ENCODE measurements around the gene INTS15. TPM values are rescaled to one million over a fixed set of nuclear protein-coding genes. Genes with fewer than 3 reads are reported as not detected.

The INTS15 gene
- total and polyA plus RNA-seq, 2 donors (not counting 3 experiments of a cell fraction or from before 2014, with no cell fraction given) = 35.7 to 51.6 TPM

GRCh38 chr7:6553448-6554044, 36.3 kb upstream of the INTS15 start:
- H3K27ac ChIP-seq (ENCODE audit: insufficient read depth, low read depth, low read length) = no peak overlapping the region
- no peaks in the 10 kb centered on the region for H3K9me3 ChIP-seq (replicated peaks; ENCODE audit: control insufficient read depth, insufficient read depth, low read length)
- no peaks in the 10 kb centered on the region for H3K27me3 ChIP-seq (ENCODE audit: control insufficient read depth in 2 of 2, insufficient read depth in 2 of 2, low read length in 2 of 2)
- no peak overlapping the region for H3K4me3 ChIP-seq (replicated peaks in 1 of 3; ENCODE audit: insufficient read depth in 1 of 3, low read depth in 1 of 3, low read length in 3 of 3)
- H2AFZ ChIP-seq (ENCODE audit: low read depth, low read length) = no peak overlapping the region
- intact Hi-C loops (cut with micrococcal nuclease) (no loop called here), dilution Hi-C loops (cut with MboI; ENCODE audit: extremely low pct_ligation_motif_present, low sequenced_read_pairs) (no loop called here)
- FAIRE-seq (no peak), DNase-seq (ENCODE audit: low read depth, low spot score) (no peak)
- H3K9me1 ChIP-seq (replicated peaks; ENCODE audit: control insufficient read depth, extremely low read depth, insufficient read depth, low read length) = no peaks in the 10 kb centered on the region
- no peak overlapping the region for H3K9ac ChIP-seq (replicated peaks; ENCODE audit: extremely low read depth, insufficient read depth, low read length)
- ChIA-PET CTCF (no interaction called here), POLR2A (no interaction called here)
- no peaks in the 10 kb centered on the region for H4K20me1 ChIP-seq (replicated peaks; ENCODE audit: control insufficient read depth, extremely low read depth, insufficient read depth, low read length)
- no peak overlapping the region for H3K4me2 ChIP-seq (ENCODE audit: insufficient read depth, low read length)
- no TSS peak for BruUV-seq (replicated peaks)
- H3K36me3 ChIP-seq (ENCODE audit: control insufficient read depth in 2 of 2, extremely low read depth in 1 of 2, insufficient read depth in 2 of 2, low read length in 2 of 2) = no peaks in the 10 kb centered on the region
- H3K4me1 ChIP-seq (ENCODE audit: control insufficient read depth, extremely low read depth, insufficient read depth, low read length) = no peaks in the 10 kb centered on the region
- H3K79me2 ChIP-seq (ENCODE audit: control insufficient read depth, insufficient read depth, low read length) = no peaks in the 10 kb centered on the region
- TF ChIP-seq POLR2AphosphoS5 (IDR thresholded peaks at IDR 0.05; ENCODE audit: insufficient read depth, low read depth, low read length) (no peak), CTCF (IDR thresholded peaks at IDR 0.05; ENCODE audit: extremely low read depth in 1 of 2, insufficient read depth in 1 of 2, low read depth in 1 of 2, low read length in 2 of 2) (peak in 1 of 2 donors; percentile 13), EZH2 (IDR thresholded peaks at IDR 0.05; ENCODE audit: borderline replicate concordance, low read depth, low read length, severe bottlenecking) (no peak), GATA2 (IDR thresholded peaks at IDR 0.05; ENCODE audit: insufficient read depth, insufficient read length, low read depth, low read length) (no peak), MYC (IDR thresholded peaks at IDR 0.05; ENCODE audit: low read depth, low read length) (no peak), JUN (IDR thresholded peaks at IDR 0.05; ENCODE audit: borderline replicate concordance, insufficient read depth, insufficient read length, low read depth) (no peak)
- TF ChIP-seq, protein P1, sequence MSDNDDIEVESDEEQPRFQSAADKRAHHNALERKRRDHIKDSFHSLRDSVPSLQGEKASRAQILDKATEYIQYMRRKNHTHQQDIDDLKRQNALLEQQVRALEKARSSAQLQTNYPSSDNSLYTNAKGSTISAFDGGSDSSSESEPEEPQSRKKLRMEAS (IDR thresholded peaks at IDR 0.05; ENCODE audit: insufficient read depth, insufficient read length) = no peak
